IMR-90 (cell line): Measurements from ENCODE around the gene CCDC92. TPM values are rescaled to one million over a fixed set of nuclear protein-coding genes. Genes with fewer than 3 reads are reported as not detected.

Source experiments
- BHLHE40 ChIP-seq: fragments of 150-350 bp; IDR thresholded peaks from 2 replicates; pipeline ENCODE4 v1.6.1; 2016; ENCODE audit warnings: mild to moderate bottlenecking, low read depth, low read length
- CEBPB ChIP-seq: IDR thresholded peaks from 2 replicates; pipeline ENCODE4 v1.6.1; 2012; ENCODE audit warnings: low read depth, low read length, improper control_type of control experiment
- CHD1 ChIP-seq: IDR thresholded peaks from 2 replicates; pipeline ENCODE4 v1.6.1; 2012; ENCODE audit warnings: low read depth, low read length, improper control_type of control experiment
- ELK1 ChIP-seq: fragments of 150-350 bp; IDR thresholded peaks from 2 replicates; pipeline ENCODE4 v1.6.1; 2016; ENCODE audit warnings: low read depth, mild to moderate bottlenecking, low read length, moderate library complexity, borderline replicate concordance
- RAD21 ChIP-seq: IDR thresholded peaks from 2 replicates; pipeline ENCODE4 v1.6.1; 2012; ENCODE audit warnings: low read length, improper control_type of control experiment
- RCOR1 ChIP-seq: IDR thresholded peaks from 2 replicates; pipeline ENCODE4 v1.6.1; 2012; ENCODE audit warnings: mild to moderate bottlenecking, low read length, improper control_type of control experiment; ENCODE audit not compliant: insufficient replicate concordance
- RFX5 ChIP-seq: IDR thresholded peaks from 2 replicates; pipeline ENCODE4 v1.8.0; 2012; ENCODE audit warnings: low read depth, mild to moderate bottlenecking, low read length, moderate library complexity
- polyA plus RNA-seq, 3 experiments: library from polyadenylated mRNA; depleted of rRNA; stranded (reverse); fragments of >200 nt; gene quantifications; 2 replicates each; pipeline ENCODE4 v1.2.3, GENCODE V29; 2012; ENCODE audit warnings: low replicate concordance in 1 of 3
- total RNA-seq: library from RNA; depleted of rRNA; stranded (reverse); fragments of >200 nt; gene quantifications from 2 replicates; pipeline ENCODE4 v1.2.3, GENCODE V29; 2012

CCDC92 gene
- total and polyA plus RNA-seq, 2 of the 4 experiments (the other 2 are of a cell fraction), result 5.7 to 55.5 TPM

DNA sequence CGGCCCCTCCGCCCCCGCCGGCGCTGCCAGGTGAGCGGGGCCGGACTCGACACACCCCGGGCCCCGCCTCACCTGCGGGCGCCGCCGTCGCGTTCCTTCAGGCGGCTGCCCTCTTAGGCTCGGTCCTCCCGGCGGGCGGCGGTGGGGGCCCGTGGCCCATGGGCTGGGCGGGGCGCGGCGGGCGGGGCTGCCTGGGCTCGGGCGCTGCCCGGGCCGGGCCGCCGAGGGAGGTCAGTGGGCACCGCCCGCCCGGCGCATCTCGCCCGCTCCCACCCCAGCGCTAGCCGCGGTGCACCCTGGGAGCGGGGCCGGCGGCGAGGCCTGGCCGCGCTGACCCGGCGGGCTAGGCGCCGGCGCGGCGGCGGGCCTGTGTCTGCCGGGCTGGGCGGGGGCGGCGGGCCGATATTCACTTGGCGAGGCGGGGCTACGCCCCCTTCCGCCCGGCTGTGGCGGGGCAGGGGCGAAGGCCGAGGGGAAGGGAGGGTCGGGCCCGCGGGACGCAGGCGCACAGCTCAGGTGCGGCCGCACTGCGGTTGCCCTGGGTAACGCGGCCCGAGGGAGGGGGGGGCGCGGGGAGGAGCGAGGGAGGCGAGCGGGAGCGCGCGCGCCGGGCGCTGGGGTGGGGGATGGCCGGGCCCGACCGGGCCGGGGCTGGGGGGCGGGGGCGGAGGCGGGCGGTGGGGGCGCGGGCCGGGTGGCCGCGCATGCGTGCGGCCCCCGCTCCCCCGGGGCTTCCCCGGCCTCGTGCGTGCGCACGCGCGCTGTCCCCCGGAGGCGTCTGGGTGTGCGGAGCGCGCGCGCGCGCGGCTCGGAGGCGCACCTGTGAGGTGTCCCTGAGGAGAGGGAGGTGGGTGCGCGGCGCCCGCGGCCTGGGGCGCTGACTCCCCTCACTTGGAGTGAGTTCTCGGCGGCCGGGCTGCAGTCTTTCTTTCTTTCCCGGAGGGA is at the start of gene CCDC92, which contains the start of gene ZNF664 (continued):
- TF ChIP-seq ELK1 (no peak), CHD1 (no peak), CEBPB (no peak), RAD21 (0 out of 2 replicates have a peak, but pooled peaks have one; percentile 18), RCOR1 (no peak), RFX5 (no peak), BHLHE40 (peak; percentile 32; the same call in 1 of the 2 replicates)
